NCI-H748 treated with DMSO at 0.1 percent for 48 hours (cell line): ENCODE results near the gene VILL.
"Not testable (repeated sequence)": the region's sequence is repeated elsewhere in the genome, so short reads cannot be mapped to it uniquely, and the experiment has no call there.

Source experiments
- DNase-seq: peaks from one replicate; lab custom pipeline; 2025; lab: John Stamatoyannopoulos, UW

The VILL gene

DNA sequence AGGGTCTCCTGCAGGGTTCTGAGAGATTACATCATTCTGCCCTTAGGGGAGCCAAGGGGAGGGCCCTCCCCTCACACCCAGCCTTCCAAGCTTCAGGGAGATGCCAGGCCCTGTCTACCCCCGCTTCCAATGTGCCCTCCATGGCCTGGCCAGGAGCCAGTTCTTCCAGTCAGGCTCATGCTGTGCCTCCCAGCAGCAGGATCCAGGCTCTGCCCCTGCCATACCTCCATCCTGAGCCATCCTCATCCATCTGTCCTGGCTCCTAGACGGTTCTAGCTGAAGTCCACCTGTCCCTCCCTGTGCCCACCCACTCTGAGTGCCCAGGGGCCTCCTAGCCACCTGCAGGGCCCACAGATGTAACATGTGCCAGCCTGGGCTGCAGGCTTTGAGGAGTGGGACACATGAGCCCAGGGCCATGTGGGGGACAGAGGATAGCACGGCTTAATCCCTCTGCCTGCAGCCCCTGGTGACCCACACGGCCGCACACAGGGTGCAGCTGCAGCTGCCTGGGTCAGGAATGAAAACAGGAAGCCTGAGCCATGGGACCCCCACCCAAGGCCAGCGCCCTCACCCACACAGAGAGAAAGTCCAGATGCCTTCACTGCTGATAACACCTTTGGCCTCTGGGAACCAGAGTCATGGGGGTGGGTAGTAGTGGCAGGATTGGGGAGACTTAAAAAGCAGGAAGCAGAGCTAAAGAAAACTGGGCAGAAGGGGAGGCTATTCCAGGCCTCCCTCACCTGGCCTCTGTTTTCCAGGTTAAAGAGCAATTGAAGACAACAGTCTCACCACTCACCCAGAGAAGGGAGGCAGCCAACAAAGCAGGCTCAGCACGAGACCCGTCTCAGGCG is 27.1 kb downstream of the VILL start:
- DNase-seq: no peak

DNA sequence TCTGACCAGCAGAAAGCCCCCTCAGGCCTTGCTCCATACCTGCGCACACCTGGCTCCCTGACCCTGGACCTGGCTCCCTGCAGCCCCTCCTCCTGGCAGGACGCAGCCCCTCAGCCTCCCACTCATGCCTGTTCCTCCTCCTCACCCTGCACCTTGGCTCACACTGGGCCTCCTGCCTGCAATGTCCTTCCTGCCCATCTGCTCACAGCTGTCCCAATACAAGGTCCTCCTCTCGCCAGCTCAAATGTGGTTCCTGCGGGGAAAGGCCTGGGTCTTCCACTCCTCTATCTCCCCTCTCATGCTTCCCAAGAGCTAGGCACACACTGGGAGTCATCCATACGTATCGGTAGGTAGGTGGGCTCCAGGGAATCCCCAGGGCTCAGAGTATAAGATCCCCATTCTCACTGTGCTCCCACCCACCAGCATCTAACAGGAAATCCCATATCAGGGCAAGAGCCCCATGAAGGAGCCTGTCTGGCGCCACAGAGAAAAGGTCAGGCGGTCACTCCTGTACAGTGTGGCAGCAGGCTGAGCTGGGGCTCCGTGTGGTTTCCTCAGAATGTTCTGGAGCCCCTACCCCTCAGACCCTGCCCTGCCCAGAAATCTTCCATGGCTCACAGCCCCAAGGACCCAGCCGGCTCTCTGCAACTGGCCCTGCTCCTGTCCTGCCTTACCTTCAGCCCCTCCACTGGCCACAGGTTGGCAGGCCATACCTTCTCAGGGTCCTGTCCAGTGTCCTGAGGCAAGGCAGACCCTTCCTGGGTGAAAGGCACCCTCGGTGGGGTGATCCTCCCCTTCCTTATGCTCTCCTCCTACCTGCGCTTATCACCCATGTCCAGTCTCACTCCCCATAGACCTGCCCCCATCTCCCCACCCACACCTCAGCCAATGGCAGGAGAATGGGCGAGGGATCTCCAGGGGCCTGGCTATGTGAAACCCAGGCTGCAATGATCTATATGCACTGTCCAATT is 28.0 kb downstream of the VILL start:
- DNase-seq: no peak

GRCh38 chr3:38019658-38020341 is 29.2 kb downstream of the VILL start:
- no peak for DNase-seq

- no peak for DNase-seq
Observed at GRCh38 chr3:38020342-38020726, 29.7 kb downstream of the VILL start.

DNA sequence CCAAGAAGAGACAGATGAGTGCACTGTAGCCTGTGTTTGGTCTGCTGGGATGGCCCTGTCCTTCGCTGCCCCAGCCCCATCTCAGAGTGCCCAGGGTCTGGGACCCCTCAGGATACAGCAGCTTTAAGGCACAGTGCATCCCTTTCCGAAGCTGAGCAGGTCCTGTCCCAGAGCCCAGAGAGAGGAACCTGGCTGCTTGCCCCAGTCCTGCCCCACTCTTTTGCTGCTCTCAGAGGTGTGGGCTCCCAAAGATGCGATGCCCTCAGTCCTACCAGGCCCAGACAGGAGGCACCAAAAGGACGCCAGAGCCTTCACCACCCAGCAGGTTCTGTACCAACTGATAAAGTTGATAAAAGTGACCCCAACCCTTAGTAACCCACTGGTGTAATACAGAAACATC is 30.6 kb downstream of the VILL start:
- DNase-seq: no peak

GRCh38 chr3:38022301-38022700 is 31.7 kb downstream of the VILL start:
- DNase-seq: no peak

- DNase-seq: no peak
Observed at GRCh38 chr3:38022896-38023709, 32.5 kb downstream of the VILL start.

DNA sequence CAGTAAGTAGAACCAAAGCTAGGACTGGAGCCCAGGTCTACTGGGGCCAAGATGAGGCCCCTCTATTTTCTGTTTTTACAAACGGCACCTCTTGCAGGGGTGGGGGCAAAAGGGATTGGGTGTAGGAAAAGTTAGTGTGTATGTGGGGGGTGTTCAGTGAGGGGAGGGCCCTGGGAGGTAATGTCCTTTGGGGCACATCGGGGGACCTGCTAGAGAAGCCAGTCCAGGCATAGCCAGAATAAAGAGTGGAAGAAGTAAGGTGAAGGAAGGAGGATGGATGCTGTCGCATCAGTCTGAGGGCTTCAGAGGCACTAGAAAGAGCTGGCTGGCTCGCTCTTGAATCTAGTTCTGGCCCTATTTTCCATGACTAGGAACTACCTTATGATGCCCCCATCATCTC is 36.3 kb downstream of the VILL start:
- no peak for DNase-seq

- no peak for DNase-seq
Observed at GRCh38 chr3:38027466-38028465, 37.2 kb downstream of the VILL start.

DNA sequence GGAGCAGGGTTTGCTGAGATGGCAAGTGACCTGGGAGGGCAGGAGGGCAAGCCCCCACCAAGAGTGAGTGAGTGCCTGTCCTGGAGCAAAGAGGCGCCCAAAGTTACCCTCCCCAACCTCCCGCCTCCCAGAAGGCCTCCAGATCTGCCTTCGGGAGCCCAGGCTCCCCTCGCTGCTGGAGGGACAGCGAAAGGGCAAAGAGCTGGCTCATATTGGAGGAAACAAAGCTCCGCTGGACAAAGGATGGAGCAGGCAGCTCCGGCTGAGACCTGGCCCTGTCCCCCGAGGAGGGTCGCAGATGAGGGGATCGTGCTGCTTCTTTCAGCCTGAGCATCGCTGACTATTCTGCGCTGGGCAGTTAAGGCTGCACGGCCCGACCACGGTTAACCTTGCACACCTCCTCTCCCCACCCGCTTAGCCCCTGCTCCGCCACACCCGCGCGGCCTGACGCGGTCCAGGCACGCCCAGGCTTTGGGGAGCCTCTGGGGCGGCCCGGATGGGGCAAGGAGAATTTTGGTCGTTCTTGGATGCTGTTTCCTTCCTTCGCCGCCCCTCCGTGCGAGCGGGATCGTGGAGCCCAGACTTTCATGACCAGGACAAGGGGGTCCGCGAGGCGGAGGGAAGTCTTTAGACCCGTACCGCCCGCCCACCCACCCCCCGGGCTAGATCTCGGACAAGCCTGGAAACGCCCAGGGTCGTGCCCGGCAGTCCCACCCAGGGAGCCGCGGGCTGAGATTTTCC is 38.2 kb downstream of the VILL start:
- DNase-seq: no peak

GRCh38 chr3:38029400-38030125 is 39.0 kb downstream of the VILL start, which contains the start of gene PLCD1:
PLCD1 (minus strand) TSS chr3:38029642; CDS start chr3:38029539, 103 bp downstream.
- no peak for DNase-seq

DNA sequence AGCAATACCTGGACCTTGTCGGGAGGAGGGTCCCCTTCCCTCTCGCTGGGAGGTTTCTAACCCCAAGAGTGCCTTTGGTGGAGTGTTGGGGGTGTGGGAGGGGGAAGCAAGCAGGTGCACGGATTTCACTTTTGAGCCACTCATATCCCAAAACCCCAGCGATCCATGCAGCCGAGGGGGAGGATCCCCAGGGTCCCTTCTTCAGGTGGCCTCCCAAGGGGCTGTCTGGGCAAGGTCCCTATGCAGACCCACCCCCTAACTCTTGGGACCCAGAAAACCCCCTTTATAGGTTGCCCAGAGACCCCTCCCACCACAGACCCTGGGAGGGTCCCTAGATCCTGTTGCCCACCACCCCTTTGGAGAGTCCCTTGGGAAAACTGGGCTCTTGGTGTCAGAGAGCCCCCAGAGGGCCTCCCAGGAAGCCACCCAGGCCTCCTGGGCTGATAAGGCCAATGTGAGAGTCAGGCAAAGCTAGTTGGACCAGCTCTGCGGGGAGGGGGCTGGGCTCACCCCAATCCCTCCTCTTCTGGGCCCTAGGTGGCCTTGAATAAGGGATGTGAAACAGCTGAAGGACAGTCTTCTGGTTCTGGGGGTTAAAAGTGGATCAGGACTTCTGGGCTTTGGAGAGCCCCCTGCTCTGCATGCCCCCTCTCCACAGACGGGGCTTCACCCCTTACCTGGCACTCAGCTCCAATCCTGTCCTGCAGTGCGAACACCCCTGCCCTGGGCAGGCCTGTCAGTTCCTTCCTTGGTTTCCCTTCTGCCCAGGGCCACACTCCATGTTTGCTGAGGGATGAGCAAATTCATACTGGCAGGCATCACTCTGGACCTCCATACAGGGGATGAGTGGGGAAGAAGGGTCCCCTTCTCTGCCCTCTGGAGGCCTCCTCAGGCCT is 39.8 kb downstream of the VILL start:
- no peak for DNase-seq

DNA sequence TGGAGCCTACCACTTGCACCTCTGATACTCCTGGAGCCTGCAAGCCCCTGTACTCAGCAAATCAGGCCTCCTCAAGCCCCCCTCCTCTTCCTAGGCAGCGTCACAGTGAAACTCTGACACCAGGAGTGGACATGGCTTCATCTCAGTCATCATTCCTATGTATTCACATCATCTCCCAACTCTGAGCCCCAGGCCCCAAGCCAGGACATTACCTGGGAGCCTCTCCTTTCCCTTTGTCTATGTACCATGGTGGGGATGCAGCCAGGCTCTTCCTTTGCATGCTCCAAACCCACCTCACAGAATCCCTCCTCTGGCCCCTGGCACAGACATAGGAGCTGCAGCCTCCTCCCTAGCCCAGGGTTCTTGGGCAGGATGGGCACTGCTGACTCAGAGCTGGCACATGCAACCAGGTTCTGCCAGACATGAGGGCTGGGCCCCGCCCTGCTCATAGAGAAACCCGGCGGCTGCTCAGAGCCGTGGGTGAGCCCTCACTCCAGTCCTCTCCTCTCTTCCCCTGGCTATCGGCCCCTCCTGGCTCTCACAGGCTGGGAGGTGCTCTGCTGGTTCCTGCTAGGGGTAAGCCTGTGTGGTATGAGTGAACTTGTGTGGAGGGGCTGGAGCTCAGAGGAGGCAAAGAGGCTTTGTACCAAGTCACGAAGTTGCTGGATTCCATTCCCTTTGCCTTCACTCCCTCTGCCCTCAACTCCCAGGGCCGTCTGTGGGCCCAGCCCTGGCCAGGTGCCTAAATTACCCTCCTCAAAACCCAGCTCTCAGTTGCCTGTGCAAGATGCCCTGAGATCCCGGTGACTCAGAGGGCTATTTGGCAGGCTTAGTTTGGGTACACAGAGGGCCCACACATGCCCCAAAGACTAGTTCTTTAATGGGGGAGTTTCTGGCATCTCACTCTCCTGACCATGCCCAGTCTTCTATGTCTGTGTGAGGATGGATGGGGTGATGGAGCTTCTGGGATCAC is 40.7 kb downstream of the VILL start:
- DNase-seq: no peak

DNA sequence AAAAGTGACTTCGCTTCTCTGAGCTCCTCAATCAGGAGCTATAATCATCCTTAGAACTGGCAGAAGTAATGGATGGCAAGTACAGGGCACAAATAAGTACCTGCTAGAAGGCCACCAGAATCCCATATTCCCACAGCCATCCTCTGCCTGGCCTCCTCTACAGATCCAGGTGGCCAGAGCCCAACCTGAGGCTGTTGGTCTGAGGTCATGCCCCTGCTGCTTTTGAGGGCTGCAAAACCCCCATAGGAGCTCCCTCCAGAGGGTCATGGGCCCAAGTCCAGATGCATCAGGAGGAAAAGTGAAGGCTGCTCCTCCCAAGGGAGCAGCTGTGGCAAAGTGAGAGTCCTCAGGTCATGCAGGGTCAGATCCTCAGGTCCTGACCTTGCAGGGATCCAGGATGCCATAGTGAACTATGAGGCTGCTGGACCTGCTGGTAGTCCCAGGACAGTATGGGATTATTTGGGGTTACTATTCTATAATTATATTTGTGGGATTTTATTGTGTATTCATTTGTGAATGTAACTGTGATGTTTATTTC is 41.8 kb downstream of the VILL start:
- DNase-seq: no peak

DNA sequence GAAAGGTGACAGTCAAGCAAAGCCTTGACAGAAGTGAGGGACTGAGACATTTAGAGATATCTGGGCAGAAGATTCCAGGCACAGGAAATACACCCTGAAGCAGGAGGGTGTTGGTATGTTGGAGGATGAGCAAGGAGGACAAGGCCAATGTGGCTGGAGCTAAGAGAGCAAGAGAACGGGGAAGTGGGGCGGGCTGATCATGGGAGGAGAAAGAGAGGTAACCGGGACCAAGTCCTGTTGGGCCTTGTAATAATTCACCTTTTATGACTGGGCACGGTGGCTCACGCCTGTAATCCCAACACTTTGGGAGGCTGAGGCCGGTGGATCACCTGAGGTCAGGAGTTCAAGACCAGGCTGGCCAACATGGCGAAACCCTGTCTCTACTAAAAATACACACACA is 43.0 kb downstream of the VILL start:
- DNase-seq: not testable (repeated sequence)

DNA sequence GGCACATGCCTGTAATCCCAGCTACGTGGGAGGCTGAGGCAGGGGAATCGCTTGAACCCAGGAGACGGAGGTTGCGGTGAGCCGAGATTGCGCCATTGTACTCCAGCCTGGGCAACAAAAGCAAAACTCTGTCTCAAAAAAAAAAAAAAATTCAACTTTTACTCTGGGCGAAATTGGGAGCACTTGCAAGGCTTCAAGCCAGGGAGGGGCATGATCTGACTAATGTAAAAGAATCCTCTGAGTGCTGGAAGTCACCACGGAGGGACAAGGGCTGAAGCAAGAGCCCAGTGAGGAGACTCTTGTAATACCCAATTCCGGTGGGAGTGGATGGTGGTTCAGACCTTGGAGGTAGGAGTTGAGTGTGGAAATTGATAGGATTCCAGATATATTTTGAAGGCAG is 43.7 kb downstream of the VILL start:
- DNase-seq: not testable (repeated sequence)
